ENCODE results near the gene PPP2R5E. TPM values are rescaled to one million over a fixed set of nuclear protein-coding genes. Genes with fewer than 3 reads are reported as not detected.

Gene PPP2R5E
- total RNA-seq, 1 donor from 2014 or later = 43.7 TPM

GRCh38 chr14:63470962-63471793 lies 72.0 kb downstream of the PPP2R5E start:
- peaks cover 7% of the 10 kb centered on the region for H3K4me1 Mint-ChIP-seq (ENCODE audit: unreplicated experiment)
- TF ChIP-seq CTCF (IDR thresholded peaks at IDR 0.05; ENCODE audit: unreplicated experiment) = no peak
- H3K4me3 Mint-ChIP-seq (ENCODE audit: unreplicated experiment) = no peak overlapping the region
- no peaks in the 10 kb centered on the region for H3K9me3 Mint-ChIP-seq (ENCODE audit: unreplicated experiment)
- no peak overlapping the region for H3K27ac Mint-ChIP-seq (ENCODE audit: unreplicated experiment)
- peaks cover 1% of the 10 kb centered on the region for H3K27me3 Mint-ChIP-seq (ENCODE audit: unreplicated experiment)
- no peaks in the 10 kb centered on the region for H3K36me3 Mint-ChIP-seq (ENCODE audit: low read depth, unreplicated experiment)
- DNase-seq (ENCODE audit: low spot score) = no peak

- DNase-seq (ENCODE audit: low spot score) = no peak
- Mint-ChIP-seq H3K27me3 (ENCODE audit: unreplicated experiment) (no peaks in the 10 kb centered on the region), H3K4me3 (ENCODE audit: unreplicated experiment) (no peak overlapping the region), H3K4me1 (ENCODE audit: unreplicated experiment) (peaks cover 6% of the 10 kb centered on the region), H3K36me3 (ENCODE audit: low read depth, unreplicated experiment) (no peaks in the 10 kb centered on the region), H3K27ac (ENCODE audit: unreplicated experiment) (no peak overlapping the region), H3K9me3 (ENCODE audit: unreplicated experiment) (no peaks in the 10 kb centered on the region)
- TF ChIP-seq CTCF (IDR thresholded peaks at IDR 0.05; ENCODE audit: unreplicated experiment) = no peak
Measured at GRCh38 chr14:63468294-63468693, 74.9 kb downstream of the PPP2R5E start.

- Mint-ChIP-seq H3K36me3 (ENCODE audit: low read depth, unreplicated experiment) (no peaks in the 10 kb centered on the region), H3K9me3 (ENCODE audit: unreplicated experiment) (no peaks in the 10 kb centered on the region), H3K4me1 (ENCODE audit: unreplicated experiment) (peaks cover 6% of the 10 kb centered on the region), H3K27ac (ENCODE audit: unreplicated experiment) (no peak overlapping the region), H3K27me3 (ENCODE audit: unreplicated experiment) (no peaks in the 10 kb centered on the region), H3K4me3 (ENCODE audit: unreplicated experiment) (no peak overlapping the region)
- no peak for TF ChIP-seq CTCF (IDR thresholded peaks at IDR 0.05; ENCODE audit: unreplicated experiment)
- no peak for DNase-seq (ENCODE audit: low spot score)
Measured at GRCh38 chr14:63467440-63468072, 75.6 kb downstream of the PPP2R5E start.

- Mint-ChIP-seq H3K9me3 (ENCODE audit: unreplicated experiment) (no peaks in the 10 kb centered on the region), H3K27me3 (ENCODE audit: unreplicated experiment) (no peaks in the 10 kb centered on the region)
- no peak for TF ChIP-seq CTCF (IDR thresholded peaks at IDR 0.05; ENCODE audit: unreplicated experiment)
Measured at GRCh38 chr14:63465347-63465746, 77.8 kb downstream of the PPP2R5E start.

More at GRCh38 chr14:63465347-63465746, 77.8 kb downstream of the PPP2R5E start:
- H3K4me3 Mint-ChIP-seq (ENCODE audit: unreplicated experiment) = no peak overlapping the region
- no peaks in the 10 kb centered on the region for H3K36me3 Mint-ChIP-seq (ENCODE audit: low read depth, unreplicated experiment)
- H3K4me1 Mint-ChIP-seq (ENCODE audit: unreplicated experiment) = peaks cover 6% of the 10 kb centered on the region
- no peak for DNase-seq (ENCODE audit: low spot score)
- no peak overlapping the region for H3K27ac Mint-ChIP-seq (ENCODE audit: unreplicated experiment)

All from endothelial cell (in vitro differentiated cells).